OCI-LY3 (cell line): Measurements from ENCODE around the gene FAM83E.

Experiments
- CTCF ChIP-seq: fragments of 200-600, 300-600 bp; sonication (generic); IDR thresholded peaks from 2 replicates; pipeline ENCODE4 v1.5.1; 2014; ENCODE audit warnings: antibody characterized with exemption, low read length, low read depth
- EZH2phosphoT487 ChIP-seq: fragments of 200-600 bp; shearing (Covaris generic); IDR thresholded peaks from 2 replicates; pipeline ENCODE4 v1.6.1; 2018; ENCODE audit warnings: antibody characterized with exemption, mixed run types, low read depth

GRCh38 chr19:48571378-48572162, 43.3 kb downstream of the FAM83E start:
- TF ChIP-seq CTCF = no peak
- TF ChIP-seq EZH2phosphoT487 = no peak
